T-helper 17 cell (primary cell): ENCODE data around the gene KCNJ5. TPM values are rescaled to one million over a fixed set of nuclear protein-coding genes. Genes with fewer than 3 reads are reported as not detected.

Experiments
- ATAC-seq: fragments of 150-1000 bp; cut with Tn5 transposase; 2 replicates; pipeline ENCODE4 v1.10.0; 2021; ENCODE audit warnings: mild to moderate bottlenecking, moderate library complexity
- DNase-seq, 3 donors: peaks; one replicate each; pipeline versions ENCODE4 v3.0.0 to v3.0.0-alpha.2; 2020 to 2021
- H3K9me3 ChIP-seq: one replicate; pipeline ENCODE4 v1.7.0; 2013; ENCODE audit warnings: low read length, mild to moderate bottlenecking; ENCODE audit not compliant: control insufficient read depth, poor library complexity, severe bottlenecking
- H3K27ac Mint-ChIP-seq: one replicate; pipeline ENCODE4 v1.8.0; 2022; ENCODE audit warnings: mild to moderate bottlenecking, moderate library complexity, mixed read lengths
- H3K27me3 Mint-ChIP-seq: one replicate; pipeline ENCODE4 v1.8.0; 2022; ENCODE audit warnings: mixed read lengths
- H3K36me3 Mint-ChIP-seq: one replicate; pipeline ENCODE4 v1.8.0; 2022; ENCODE audit warnings: low read depth, mixed read lengths
- H3K4me1 Mint-ChIP-seq: one replicate; pipeline ENCODE4 v1.8.0; 2022; ENCODE audit warnings: mild to moderate bottlenecking, mixed read lengths
- H3K4me3 Mint-ChIP-seq: one replicate; pipeline ENCODE4 v1.8.0; 2022; ENCODE audit warnings: mild to moderate bottlenecking, moderate library complexity, mixed read lengths
- total RNA-seq, 4 donors: library from RNA in 2 of 4; stranded (reverse) in 2 of 4; gene quantifications; one replicate each; pipeline ENCODE4 v1.2.3 and lab custom pipeline; 2022 to 2026

The KCNJ5 gene
- total RNA-seq, 2 donors from 2014 or later = not detected

- DNase-seq = no peak
- Mint-ChIP-seq H3K4me1 (peaks cover 16% of the 10 kb centered on the region), H3K27me3 (peaks cover 16% of the 10 kb centered on the region), H3K36me3 (peaks cover 7% of the 10 kb centered on the region), H3K4me3 (no peak overlapping the region), H3K27ac (no peak overlapping the region)
- H3K9me3 ChIP-seq = no peaks in the 10 kb centered on the region
- ATAC-seq = no peak
These were observed 30.4 kb upstream of the KCNJ5 start for GRCh38 chr11:128860571-128861361.

GRCh38 chr11:128862406-128862805 is 28.8 kb upstream of the KCNJ5 start:
- Mint-ChIP-seq H3K36me3 (no peaks in the 10 kb centered on the region), H3K4me3 (no peak overlapping the region), H3K27me3 (peaks cover 16% of the 10 kb centered on the region), H3K27ac (no peak overlapping the region), H3K4me1 (peaks cover 11% of the 10 kb centered on the region)
- DNase-seq (no peak), ATAC-seq (no peak)
- no peaks in the 10 kb centered on the region for H3K9me3 ChIP-seq

- DNase-seq (no peak), ATAC-seq (no peak)
- Mint-ChIP-seq H3K36me3 (no peaks in the 10 kb centered on the region), H3K27me3 (peaks cover 16% of the 10 kb centered on the region), H3K27ac (no peak overlapping the region), H3K4me1 (peaks cover 11% of the 10 kb centered on the region), H3K4me3 (no peak overlapping the region)
- H3K9me3 ChIP-seq = no peaks in the 10 kb centered on the region
These were observed 28.1 kb upstream of the KCNJ5 start for GRCh38 chr11:128862908-128863660.

GRCh38 chr11:128865490-128865889 is 25.7 kb upstream of the KCNJ5 start:
- H3K4me3 Mint-ChIP-seq = no peak overlapping the region
- ATAC-seq (no peak), DNase-seq (no peak)
- peak overlapping the region; percentile 49 for H3K27ac Mint-ChIP-seq
- peaks cover 2% of the 10 kb centered on the region for H3K4me1 Mint-ChIP-seq
- no peaks in the 10 kb centered on the region for H3K9me3 ChIP-seq
- H3K27me3 Mint-ChIP-seq = peaks cover 10% of the 10 kb centered on the region
- H3K36me3 Mint-ChIP-seq = no peaks in the 10 kb centered on the region

- ATAC-seq (no peak), DNase-seq (no peak)
- no peak within 1 kb of the TSS for H3K27ac Mint-ChIP-seq
- H3K4me3 Mint-ChIP-seq = no peak within 1 kb of the TSS
- H3K9me3 ChIP-seq = no peaks in the 10 kb centered on the region
- no peaks in the 10 kb centered on the region for H3K36me3 Mint-ChIP-seq
- peaks cover 4% of the 10 kb centered on the region for H3K4me1 Mint-ChIP-seq
- H3K27me3 Mint-ChIP-seq = peaks cover 10% of the 10 kb centered on the region
These were observed 23.9 kb upstream of the KCNJ5 start, which contains the start of gene KCNJ1 for GRCh38 chr11:128867277-128867676. TSS of gene KCNJ1 (minus strand) at chr11:128867296. CDS start at chr11:128840243, 27,053 bp downstream.

- peak; percentile 44 for ATAC-seq
These were observed 22.1 kb upstream of the KCNJ5 start for GRCh38 chr11:128868841-128869671.

GRCh38 chr11:128871168-128871610 is 20.0 kb upstream of the KCNJ5 start:
- Mint-ChIP-seq H3K4me3 (no peak overlapping the region), H3K4me1 (peaks cover 10% of the 10 kb centered on the region), H3K36me3 (peaks cover 2% of the 10 kb centered on the region), H3K27me3 (peaks cover 20% of the 10 kb centered on the region), H3K27ac (no peak overlapping the region)
- no peak for DNase-seq
- no peaks in the 10 kb centered on the region for H3K9me3 ChIP-seq
- ATAC-seq = no peak

More at GRCh38 chr11:128868841-128869671, 22.1 kb upstream of the KCNJ5 start:
- H3K27ac Mint-ChIP-seq = no peak overlapping the region
- H3K4me3 Mint-ChIP-seq = no peak overlapping the region
- no peaks in the 10 kb centered on the region for H3K36me3 Mint-ChIP-seq
- H3K9me3 ChIP-seq = no peaks in the 10 kb centered on the region
- DNase-seq = no peak
- H3K27me3 Mint-ChIP-seq = peaks cover 15% of the 10 kb centered on the region
- H3K4me1 Mint-ChIP-seq = peaks cover 12% of the 10 kb centered on the region

- Mint-ChIP-seq H3K4me1 (peaks cover 10% of the 10 kb centered on the region), H3K4me3 (no peak overlapping the region), H3K27me3 (peaks cover 24% of the 10 kb centered on the region), H3K27ac (no peak overlapping the region), H3K36me3 (peaks cover 2% of the 10 kb centered on the region)
- H3K9me3 ChIP-seq = no peaks in the 10 kb centered on the region
- ATAC-seq (no peak), DNase-seq (no peak)
These were observed 19.1 kb upstream of the KCNJ5 start for GRCh38 chr11:128872094-128872493.

GRCh38 chr11:128872594-128872993 is 18.6 kb upstream of the KCNJ5 start:
- Mint-ChIP-seq H3K27ac (no peak overlapping the region), H3K4me3 (no peak overlapping the region), H3K4me1 (peaks cover 10% of the 10 kb centered on the region), H3K27me3 (peaks cover 27% of the 10 kb centered on the region), H3K36me3 (peaks cover 2% of the 10 kb centered on the region)
- H3K9me3 ChIP-seq = no peaks in the 10 kb centered on the region
- ATAC-seq (no peak), DNase-seq (no peak)

GRCh38 chr11:128874427-128874826 is 16.7 kb upstream of the KCNJ5 start:
- peaks cover 41% of the 10 kb centered on the region for H3K27me3 Mint-ChIP-seq
- no peak for DNase-seq
- H3K27ac Mint-ChIP-seq = no peak overlapping the region
- H3K4me3 Mint-ChIP-seq = no peak overlapping the region
- H3K36me3 Mint-ChIP-seq = peaks cover 2% of the 10 kb centered on the region
- ATAC-seq = no peak
- no peaks in the 10 kb centered on the region for H3K9me3 ChIP-seq
- H3K4me1 Mint-ChIP-seq = peaks cover 10% of the 10 kb centered on the region

GRCh38 chr11:128876133-128876650 is 15.0 kb upstream of the KCNJ5 start:
- Mint-ChIP-seq H3K27ac (no peak overlapping the region), H3K27me3 (peaks cover 48% of the 10 kb centered on the region), H3K36me3 (peaks cover 2% of the 10 kb centered on the region), H3K4me3 (no peak overlapping the region), H3K4me1 (peaks cover 10% of the 10 kb centered on the region)
- no peak for DNase-seq
- no peak for ATAC-seq
- no peaks in the 10 kb centered on the region for H3K9me3 ChIP-seq

GRCh38 chr11:128877726-128878125 is 13.4 kb upstream of the KCNJ5 start:
- ATAC-seq = no peak
- no peak for DNase-seq
- Mint-ChIP-seq H3K4me1 (peaks cover 6% of the 10 kb centered on the region), H3K27me3 (peaks cover 63% of the 10 kb centered on the region), H3K27ac (no peak overlapping the region), H3K4me3 (no peak overlapping the region), H3K36me3 (peaks cover 3% of the 10 kb centered on the region)
- no peaks in the 10 kb centered on the region for H3K9me3 ChIP-seq

GRCh38 chr11:128878455-128878854 is 12.7 kb upstream of the KCNJ5 start:
- H3K36me3 Mint-ChIP-seq = peaks cover 9% of the 10 kb centered on the region
- H3K4me1 Mint-ChIP-seq = no peaks in the 10 kb centered on the region
- H3K27me3 Mint-ChIP-seq = peaks cover 66% of the 10 kb centered on the region
- no peak overlapping the region for H3K27ac Mint-ChIP-seq
- no peak for DNase-seq
- ATAC-seq = no peak
- no peaks in the 10 kb centered on the region for H3K9me3 ChIP-seq
- H3K4me3 Mint-ChIP-seq = no peak overlapping the region
